Stomach smooth muscle (tissue), 2 donors: Measurements from ENCODE around the gene RTN4IP1.

ENCODE experiments used
- H3K27ac ChIP-seq: one replicate; pipeline ENCODE4 v1.7.0; 2013; ENCODE audit warnings: mild to moderate bottlenecking, low read length, inconsistent platforms
- H3K27me3 ChIP-seq, 2 donors: one replicate each; pipeline ENCODE4 v1.7.0; 2013; ENCODE audit warnings: low read length in 2 of 2; ENCODE audit not compliant: insufficient read depth in 2 of 2, control insufficient read depth in 1 of 2
- H3K36me3 ChIP-seq, 2 donors: one replicate each; pipeline ENCODE4 v1.7.0; 2013; ENCODE audit warnings: low read length in 2 of 2; ENCODE audit not compliant: control insufficient read depth in 2 of 2, insufficient read depth in 2 of 2
- H3K4me1 ChIP-seq: one replicate; pipeline ENCODE4 v1.7.0; 2013; ENCODE audit warnings: low read length; ENCODE audit not compliant: control insufficient read depth, insufficient read depth
- H3K4me3 ChIP-seq, 2 donors: one replicate each; pipeline ENCODE4 v1.7.0; 2013; ENCODE audit warnings: low read length in 2 of 2
- H3K9ac ChIP-seq, 2 donors: one replicate each; pipeline ENCODE4 v1.7.0; 2013; ENCODE audit warnings: low read length in 2 of 2, mild to moderate bottlenecking in 1 of 2
- H3K9me3 ChIP-seq, 2 donors: one replicate each; pipeline ENCODE4 v1.7.0; 2013; ENCODE audit warnings: low read length in 2 of 2; ENCODE audit not compliant: control insufficient read depth in 2 of 2
- donor health status: healthy.
- donor health status: Pancreatic carcinoma.

Gene RTN4IP1

GRCh38 chr6:106648651-106649308, 19.5 kb upstream of the RTN4IP1 start:
- no peaks in the 10 kb centered on the region for H3K27me3 ChIP-seq
- no peaks in the 10 kb centered on the region for H3K4me1 ChIP-seq
- no peak overlapping the region for H3K27ac ChIP-seq
- no peaks in the 10 kb centered on the region for H3K9me3 ChIP-seq
- H3K4me3 ChIP-seq = no peak overlapping the region
- no peak overlapping the region for H3K9ac ChIP-seq
- H3K36me3 ChIP-seq = peaks cover 16 to 51% of the 10 kb centered on the region in 2 donors

DNA sequence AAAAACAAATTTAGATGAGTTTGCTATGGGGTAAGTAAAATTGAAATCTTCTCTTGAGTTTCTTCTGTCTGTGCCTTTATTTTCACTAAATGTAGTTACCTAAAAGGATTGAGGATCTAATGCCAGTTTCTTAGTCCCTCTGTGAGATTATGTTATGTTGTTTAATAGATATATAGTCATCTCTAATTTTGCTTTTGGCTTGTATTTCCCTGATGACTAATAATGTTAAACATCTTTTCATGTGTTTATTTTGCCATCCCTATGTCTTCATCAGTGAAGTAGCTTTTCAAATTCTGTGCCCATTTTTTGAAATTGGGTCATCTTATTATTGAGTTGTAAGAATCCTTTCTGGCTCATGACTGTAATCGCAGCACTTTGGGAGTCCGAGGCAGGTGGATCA, 13.8 kb upstream of the RTN4IP1 start:
- no peak overlapping the region for H3K27ac ChIP-seq
- H3K9me3 ChIP-seq = no peaks in the 10 kb centered on the region
- H3K36me3 ChIP-seq = peaks cover 10 to 22% of the 10 kb centered on the region in 2 donors
- no peak overlapping the region for H3K4me3 ChIP-seq
- H3K9ac ChIP-seq = no peak overlapping the region
- no peaks in the 10 kb centered on the region for H3K27me3 ChIP-seq
- no peaks in the 10 kb centered on the region for H3K4me1 ChIP-seq

DNA sequence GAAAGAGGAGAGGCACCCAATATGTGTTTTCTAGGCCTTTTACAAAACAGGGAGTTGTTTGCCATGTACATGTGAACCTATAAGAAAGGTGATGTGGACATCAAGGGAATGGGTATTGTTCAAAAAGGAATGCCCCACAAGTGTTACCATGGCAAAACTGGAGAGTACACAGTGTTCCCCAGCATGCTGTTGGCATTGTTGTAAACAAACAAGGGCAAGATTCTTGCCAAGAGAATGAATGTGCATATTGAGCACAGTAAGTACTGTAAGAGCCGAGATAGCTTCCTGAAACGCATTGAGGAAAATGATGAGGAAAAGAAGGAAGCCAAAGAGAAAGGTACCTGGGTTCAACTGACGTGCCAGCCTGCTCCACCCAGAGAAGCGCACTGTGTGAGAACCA, 13.2 kb upstream of the RTN4IP1 start:
- Histone ChIP-seq H3K4me3 (no peak overlapping the region), H3K36me3 (peaks cover 10 to 22% of the 10 kb centered on the region in 2 donors), H3K27ac (no peak overlapping the region), H3K4me1 (no peaks in the 10 kb centered on the region), H3K27me3 (no peaks in the 10 kb centered on the region), H3K9me3 (no peaks in the 10 kb centered on the region), H3K9ac (no peak overlapping the region)

DNA sequence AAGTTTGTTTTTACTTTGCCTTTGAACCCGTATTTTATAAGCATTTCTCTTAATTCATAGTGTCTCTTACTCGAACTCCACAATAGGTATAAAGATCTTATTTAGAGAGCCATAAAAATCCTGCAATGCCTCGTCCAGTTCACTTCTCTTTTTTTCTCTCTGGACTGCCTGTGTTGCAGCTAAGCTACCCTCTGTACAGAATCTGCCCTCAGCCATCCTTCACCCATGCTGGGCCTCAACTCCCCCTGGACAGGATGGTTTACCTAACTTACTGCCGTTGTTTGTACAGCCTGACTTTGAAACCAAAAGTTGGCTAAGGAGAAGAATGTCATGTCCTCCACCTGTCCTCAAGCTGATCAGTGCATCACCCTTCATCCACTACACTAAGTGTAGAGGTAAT, 10.5 kb upstream of the RTN4IP1 start:
- H3K36me3 ChIP-seq = peaks cover 10 to 15% of the 10 kb centered on the region in 2 donors

DNA sequence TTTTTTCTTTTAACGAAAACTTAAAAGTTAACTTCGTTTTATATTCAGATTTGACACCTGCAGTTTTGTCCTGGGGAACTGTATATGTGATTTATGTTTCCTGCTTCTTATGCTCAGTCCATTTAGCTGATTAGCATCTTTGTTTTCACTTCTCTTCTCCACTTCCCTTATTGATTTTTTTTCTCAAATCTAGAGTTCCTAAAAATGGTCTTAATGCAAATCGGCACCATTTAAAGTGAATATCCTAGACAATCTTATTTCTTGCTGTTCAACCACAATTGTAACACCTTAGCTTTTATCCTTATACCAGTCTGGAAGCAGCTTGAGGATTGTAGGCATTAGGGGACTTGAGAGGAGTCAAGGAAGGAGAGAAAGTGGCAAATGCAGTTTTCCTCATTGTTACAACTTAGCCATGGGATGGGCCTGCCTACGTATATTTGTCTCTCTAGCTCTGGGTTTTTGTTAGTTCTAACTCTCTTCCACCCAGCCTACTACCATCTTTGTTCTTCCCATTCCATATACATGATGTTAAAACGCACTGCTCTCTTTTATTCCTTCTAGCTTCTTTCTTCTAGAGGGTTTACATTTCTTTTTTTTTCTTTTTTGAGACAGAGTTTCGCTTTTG, 8.5 kb upstream of the RTN4IP1 start:
- Histone ChIP-seq H3K4me1 (no peaks in the 10 kb centered on the region), H3K9ac (no peak overlapping the region), H3K27ac (no peak overlapping the region), H3K27me3 (no peaks in the 10 kb centered on the region), H3K9me3 (no peaks in the 10 kb centered on the region), H3K36me3 (peaks cover 3 to 9% of the 10 kb centered on the region in 2 donors), H3K4me3 (no peak overlapping the region)

More for the DNA sequence above, 10.5 kb upstream of the RTN4IP1 start:
- Histone ChIP-seq H3K27ac (no peak overlapping the region), H3K4me3 (no peak overlapping the region), H3K9me3 (no peaks in the 10 kb centered on the region), H3K4me1 (no peaks in the 10 kb centered on the region), H3K27me3 (no peaks in the 10 kb centered on the region), H3K9ac (no peak overlapping the region)

DNA sequence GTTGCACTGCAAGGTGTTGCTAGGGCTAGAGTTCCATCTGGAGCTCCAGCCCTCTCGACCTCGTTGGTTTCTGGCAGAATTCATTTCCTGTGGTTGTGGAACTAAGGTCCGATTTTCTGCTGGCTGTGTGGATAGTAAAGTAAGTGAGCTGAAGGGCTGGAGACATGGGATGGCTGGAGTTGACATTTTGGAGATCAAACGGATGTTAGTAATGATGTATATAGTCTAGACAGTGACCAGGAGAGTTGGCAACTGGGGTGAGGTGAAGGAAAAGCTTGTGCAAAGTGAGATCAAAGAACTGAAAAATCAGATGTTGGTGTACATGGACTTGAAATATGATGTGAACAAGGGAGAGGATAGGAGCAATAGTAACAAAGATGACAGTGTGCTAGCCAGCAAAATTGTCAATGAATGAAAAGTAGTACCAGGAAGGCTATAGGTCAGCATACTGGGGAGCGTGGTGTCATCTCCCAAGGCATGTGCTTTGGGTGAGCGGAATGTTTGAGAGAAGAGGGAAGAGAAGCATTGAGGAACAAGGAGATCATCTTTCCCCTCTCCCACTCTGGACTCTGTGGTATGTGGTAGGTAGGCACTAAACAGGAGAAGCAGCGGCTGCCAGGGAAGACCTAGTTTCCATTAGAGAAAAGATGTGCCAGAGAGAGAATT, 7.9 kb upstream of the RTN4IP1 start:
- Histone ChIP-seq H3K9me3 (no peaks in the 10 kb centered on the region), H3K27me3 (no peaks in the 10 kb centered on the region), H3K9ac (no peak overlapping the region), H3K27ac (no peak overlapping the region), H3K36me3 (peaks cover 0 to 4% of the 10 kb centered on the region in 2 donors), H3K4me1 (no peaks in the 10 kb centered on the region), H3K4me3 (no peak overlapping the region)

GRCh38 chr6:106634565-106634964, 5.3 kb upstream of the RTN4IP1 start:
- no peak overlapping the region for H3K4me3 ChIP-seq
- no peaks in the 10 kb centered on the region for H3K27me3 ChIP-seq
- no peak overlapping the region for H3K27ac ChIP-seq
- no peaks in the 10 kb centered on the region for H3K9me3 ChIP-seq
- H3K9ac ChIP-seq = no peak overlapping the region
- peaks cover 2% of the 10 kb centered on the region for H3K4me1 ChIP-seq
- no peaks in the 10 kb centered on the region for H3K36me3 ChIP-seq

- H3K27ac ChIP-seq = no peak overlapping the region
- H3K27me3 ChIP-seq = no peaks in the 10 kb centered on the region
- H3K4me3 ChIP-seq = no peak overlapping the region
- H3K4me1 ChIP-seq = peaks cover 2% of the 10 kb centered on the region
- no peak overlapping the region for H3K9ac ChIP-seq
- no peaks in the 10 kb centered on the region for H3K36me3 ChIP-seq
- H3K9me3 ChIP-seq = no peaks in the 10 kb centered on the region
Observed at GRCh38 chr6:106631346-106631745, 2.0 kb upstream of the RTN4IP1 start.

GRCh38 chr6:106630366-106630765, 1.1 kb upstream of the RTN4IP1 start:
- H3K4me3 ChIP-seq = peak overlapping the region; percentile 96 to 100
- H3K9me3 ChIP-seq = no peaks in the 10 kb centered on the region
- H3K27me3 ChIP-seq = no peaks in the 10 kb centered on the region
- H3K9ac ChIP-seq = peak overlapping the region in 1 of 2 donors; percentile 98
- no peak overlapping the region for H3K27ac ChIP-seq
- H3K4me1 ChIP-seq = peaks cover 2% of the 10 kb centered on the region
- H3K36me3 ChIP-seq = no peaks in the 10 kb centered on the region

DNA sequence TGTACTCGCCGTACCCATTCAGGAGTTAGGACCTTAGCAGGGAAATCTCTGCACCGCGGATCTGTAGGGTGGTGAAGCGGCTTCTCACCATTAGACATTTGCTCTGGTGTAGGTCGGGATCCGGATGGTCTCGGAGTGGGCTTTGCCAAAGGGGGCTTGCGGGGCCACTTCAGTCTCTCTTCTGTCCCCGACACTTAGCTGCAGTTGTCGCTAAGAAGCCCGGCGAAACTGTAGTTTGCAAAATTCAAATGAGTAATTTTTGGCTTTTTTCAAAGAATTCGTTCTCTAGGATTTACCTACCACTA, 513 bp upstream of the RTN4IP1 start:
- Histone ChIP-seq H3K27ac (peak overlapping the region; percentile 70), H3K4me1 (peaks cover 2% of the 10 kb centered on the region), H3K9me3 (no peaks in the 10 kb centered on the region), H3K9ac (peak overlapping the region; percentile 96 to 98), H3K4me3 (peak overlapping the region; percentile 96 to 100), H3K36me3 (no peaks in the 10 kb centered on the region), H3K27me3 (no peaks in the 10 kb centered on the region)

GRCh38 chr6:106628658-106629102, 618 bp downstream of the RTN4IP1 start:
- Histone ChIP-seq H3K4me3 (peak overlapping the region; percentile 96 to 100), H3K36me3 (no peaks in the 10 kb centered on the region), H3K4me1 (peaks cover 2% of the 10 kb centered on the region), H3K27ac (peak overlapping the region; percentile 70), H3K27me3 (no peaks in the 10 kb centered on the region), H3K9me3 (no peaks in the 10 kb centered on the region), H3K9ac (peak overlapping the region; percentile 96 to 98)
